IMR-90 (cell line): ENCODE data around the gene FAM90A1. TPM values are rescaled to one million over a fixed set of nuclear protein-coding genes. Genes with fewer than 3 reads are reported as not detected.
A peak's percentile ranks its signal among the peaks of the same experiment; 100 is the strongest.
"Not testable (repeated sequence)": the region's sequence is repeated elsewhere in the genome, so short reads cannot be mapped to it uniquely, and the experiment has no call there.

Experiments used
- ATAC-seq: fragments of 200-7000 bp; cut with Tn5 transposase; 2 replicates; pipeline ENCODE4 v1.9.1; 2020; ENCODE audit warnings: low read depth, mild to moderate bottlenecking, moderate library complexity
- BruUV-seq: library from RNA; stranded (reverse); fragments of 400-500 nt; replicated peaks from 2 replicates; lab custom pipeline; 2021; lab: Mats Ljungman, UMichigan
- CTCF ChIA-PET: fragments of 300-600 bp; formaldehyde crosslinking; extraction: SDS; loops from one replicate; lab custom pipeline; 2021; ENCODE audit warnings: antibody characterized with exemption; lab: Yijun Ruan, JAX
- POLR2A ChIA-PET: fragments of 300-600 bp; sonication (Branson Sonifier 250); formaldehyde crosslinking; loops from one replicate; lab custom pipeline; 2022; ENCODE audit warnings: antibody characterized with exemption; ENCODE audit not compliant: unreplicated experiment; lab: Charles Lee
- DNase-seq: peaks from one replicate; pipeline ENCODE4 v3.0.0; 2013
- H2AFZ ChIP-seq: replicated peaks from 2 replicates; pipeline ENCODE3; 2013; ENCODE audit warnings: low read length, mild to moderate bottlenecking; ENCODE audit not compliant: poor library complexity
- H2AK5ac ChIP-seq: 2 replicates; pipeline ENCODE4 v1.6.1; 2013; ENCODE audit warnings: low read depth, low read length, inconsistent platforms
- H2AK9ac ChIP-seq: replicated peaks from 2 replicates; pipeline ENCODE3; 2013; ENCODE audit warnings: mild to moderate bottlenecking, low read depth, low read length, moderate library complexity; ENCODE audit not compliant: poor library complexity
- H2BK120ac ChIP-seq: 2 replicates; pipeline ENCODE4 v1.6.1; 2013; ENCODE audit warnings: low read depth, low read length, inconsistent platforms
- H2BK15ac ChIP-seq: 3 replicates; pipeline ENCODE4 v1.6.1; 2013; ENCODE audit warnings: low read depth, low read length, inconsistent platforms
- H2BK20ac ChIP-seq: 2 replicates; pipeline ENCODE4 v1.6.1; 2013; ENCODE audit warnings: low read depth, mild to moderate bottlenecking, inconsistent platforms, low read length, moderate library complexity
- H2BK5ac ChIP-seq: 2 replicates; pipeline ENCODE4 v1.6.1; 2013; ENCODE audit warnings: mild to moderate bottlenecking, low read depth, low read length, inconsistent platforms; ENCODE audit not compliant: poor library complexity, severe bottlenecking
- H3K14ac ChIP-seq: replicated peaks from 2 replicates; pipeline ENCODE4 v1.6.1; 2013; ENCODE audit warnings: low read depth, low read length, inconsistent platforms
- H3K18ac ChIP-seq: 2 replicates; pipeline ENCODE4 v1.6.1; 2013; ENCODE audit warnings: low read depth, low read length, control low read depth
- H3K23ac ChIP-seq: 2 replicates; pipeline ENCODE4 v1.6.1; 2013; ENCODE audit warnings: low read depth, low read length, inconsistent platforms
- H3K27ac ChIP-seq: 2 replicates; pipeline ENCODE4 v1.5.1; 2013; ENCODE audit warnings: mild to moderate bottlenecking, control low read depth, low read length; ENCODE audit not compliant: insufficient read depth
- H3K27me3 ChIP-seq: 2 replicates; pipeline ENCODE4 v1.6.1; 2013; ENCODE audit warnings: low read length; ENCODE audit not compliant: control insufficient read depth, insufficient read depth
- H3K36me3 ChIP-seq: 2 replicates; pipeline ENCODE4 v1.6.1; 2013; ENCODE audit warnings: low read length, mixed read lengths; ENCODE audit not compliant: control insufficient read depth, insufficient read depth
- H3K4ac ChIP-seq: 2 replicates; pipeline ENCODE4 v1.6.1; 2013; ENCODE audit warnings: low read depth, low read length, inconsistent platforms
- H3K4me1 ChIP-seq: 2 replicates; pipeline ENCODE4 v1.6.1; 2013; ENCODE audit warnings: low read length, mixed read lengths; ENCODE audit not compliant: control insufficient read depth, insufficient read depth
- H3K4me2 ChIP-seq: 2 replicates; pipeline ENCODE4 v1.6.1; 2013; ENCODE audit warnings: low read depth, mild to moderate bottlenecking, control low read depth, low read length, moderate library complexity
- H3K4me3 ChIP-seq: 2 replicates; pipeline ENCODE4 v1.5.1; 2013; ENCODE audit warnings: low read depth, mild to moderate bottlenecking, control low read depth, low read length, moderate library complexity; ENCODE audit not compliant: insufficient read depth
- H3K56ac ChIP-seq: 2 replicates; pipeline ENCODE4 v1.6.1; 2013; ENCODE audit warnings: low read length, inconsistent platforms; ENCODE audit not compliant: insufficient read depth; ENCODE audit errors: extremely low read depth
- H3K79me1 ChIP-seq, 2 experiments: 2 replicates each; pipeline ENCODE4 v1.6.1; 2013; ENCODE audit warnings: low read length in 2 of 2, inconsistent platforms in 1 of 2, low read depth in 1 of 2
- H3K9ac ChIP-seq: 2 replicates; pipeline ENCODE4 v1.6.1; 2013; ENCODE audit warnings: low read depth, low read length, control low read depth
- H3K9me1 ChIP-seq: 2 replicates; pipeline ENCODE4 v1.6.1; 2013; ENCODE audit warnings: low read length, inconsistent platforms; ENCODE audit not compliant: insufficient read depth
- H3K9me3 ChIP-seq: 2 replicates; pipeline ENCODE4 v1.6.1; 2013; ENCODE audit warnings: low read length; ENCODE audit not compliant: control insufficient read depth, insufficient read depth
- H4K20me1 ChIP-seq: 2 replicates; pipeline ENCODE4 v1.6.1; 2013; ENCODE audit warnings: low read length, inconsistent platforms; ENCODE audit not compliant: insufficient read depth
- H4K5ac ChIP-seq: 2 replicates; pipeline ENCODE4 v1.6.1; 2013; ENCODE audit warnings: mild to moderate bottlenecking, low read depth, low read length, control low read depth
- H4K8ac ChIP-seq, 2 experiments: 2 replicates each; pipeline ENCODE4 v1.6.1; 2013; ENCODE audit warnings: low read depth in 2 of 2, low read length in 2 of 2, control low read depth in 1 of 2, inconsistent platforms in 1 of 2
- H4K91ac ChIP-seq: 2 replicates; pipeline ENCODE4 v1.6.1; 2013; ENCODE audit warnings: low read depth, low read length, inconsistent platforms; ENCODE audit not compliant: insufficient read depth
- CEBPB ChIP-seq: IDR thresholded peaks from 2 replicates; pipeline ENCODE4 v1.6.1; 2012; ENCODE audit warnings: low read depth, low read length, improper control_type of control experiment
- WGBS, 2 experiments: methylation state at CpG; one replicate each; pipeline versions ENCODE4 v1.1.5 to v1.1.7; 2013; ENCODE audit warnings: missing lambda C conversion rate in 2 of 2; ENCODE audit not compliant: insufficient read length in 1 of 2; ENCODE audit errors: extremely low coverage in 2 of 2; 5-methylcytosine and 5-hydroxymethylcytosine counted together
- dilution Hi-C: fragments of 300-500 bp; cut with HindIII; formaldehyde crosslinking; loops from one replicate; pipeline ENCODE4 v1.14.3; 2018; ENCODE audit warnings: low sequenced_read_pairs; ENCODE audit not compliant: unreplicated experiment
- in situ Hi-C: fragments of 300-500 bp; cut with MboI; formaldehyde crosslinking; loops from 3 replicates; pipeline ENCODE4 v1.14.3; 2019; ENCODE audit warnings: low sequenced_read_pairs, inconsistent platforms, mixed read lengths
- intact Hi-C: fragments of 100-400 bp; cut with micrococcal nuclease; formaldehyde crosslinking; loops from 2 replicates; pipeline ENCODE4 v1.10.0; 2022
- polyA plus RNA-seq, 3 experiments: library from polyadenylated mRNA; depleted of rRNA; stranded (reverse); fragments of >200 nt; gene quantifications; 2 replicates each; pipeline ENCODE4 v1.2.3, GENCODE V29; 2012; ENCODE audit warnings: low replicate concordance in 1 of 3
- total RNA-seq: library from RNA; depleted of rRNA; stranded (reverse); fragments of >200 nt; gene quantifications from 2 replicates; pipeline ENCODE4 v1.2.3, GENCODE V29; 2012

The FAM90A1 gene
- total and polyA plus RNA-seq, 2 of the 4 experiments (the other 2 are of a cell fraction), result 0.09 TPM; not detected in 1

DNA sequence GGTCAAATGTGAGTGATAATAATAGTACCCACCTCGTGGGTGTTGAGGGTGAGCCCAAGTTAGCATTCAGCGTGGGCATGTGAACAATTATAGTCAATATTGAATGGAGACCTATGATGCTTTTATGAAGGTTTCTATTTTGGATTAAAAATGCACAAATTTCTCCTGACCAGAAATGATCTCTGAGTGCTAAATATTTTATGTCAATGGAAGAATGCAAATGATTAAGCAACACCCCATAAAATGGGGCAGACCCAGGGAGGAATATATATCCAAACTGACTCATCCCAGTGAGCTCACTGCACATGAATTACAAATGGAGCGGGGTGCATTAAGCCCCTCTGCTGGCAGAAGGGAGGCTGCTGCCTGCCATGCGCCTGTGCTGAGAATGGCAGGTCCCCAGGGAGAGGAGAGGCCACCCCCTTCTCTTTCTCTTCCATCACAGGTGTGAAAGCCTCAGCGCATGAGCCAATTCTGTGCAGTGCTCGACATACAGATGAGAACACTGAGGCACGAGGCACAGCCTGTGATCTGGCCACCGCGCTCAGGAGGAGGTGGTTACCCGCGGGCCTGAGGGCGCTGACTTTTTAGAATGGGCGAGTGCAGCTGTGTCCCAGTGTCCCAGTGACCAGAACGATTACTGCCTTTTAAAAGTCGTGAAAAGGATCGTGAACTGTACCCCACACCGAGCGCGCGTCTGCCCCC lies 14.7 kb upstream of the FAM90A1 start:
- peak overlapping the region; percentile 76 for H3K56ac ChIP-seq
- peak overlapping the region; percentile 87 for H2AK9ac ChIP-seq
- BruUV-seq, H3K27me3 ChIP-seq, dilution Hi-C loops, H4K20me1 ChIP-seq, in situ Hi-C loops, H3K9me3 ChIP-seq, H3K36me3 ChIP-seq, H3K79me1 ChIP-seq, H3K4me1 ChIP-seq, intact Hi-C loops, POLR2A ChIA-PET, ATAC-seq, H3K9me1 ChIP-seq, CTCF ChIA-PET: not testable (repeated sequence)
- H2AK5ac ChIP-seq, result peak overlapping the region; percentile 78
- H3K14ac ChIP-seq, result peak overlapping the region; percentile 92
- WGBS, 2 experiments, result 0% methylated on average over 7 of the region's 20 CpGs; no CpG with 5 or more reads in 1 of the 2 experiments
- peak overlapping the region; percentile 87 to 92 for H4K8ac ChIP-seq
- peak overlapping the region; percentile 38 for H2BK20ac ChIP-seq
- H2BK120ac ChIP-seq, result peak overlapping the region; percentile 87
- peak overlapping the region; percentile 98 for H2BK5ac ChIP-seq
- H3K4me2 ChIP-seq, result peak overlapping the region; percentile 97
- peak overlapping the region; percentile 86 for H3K23ac ChIP-seq
- peak; percentile 58; the same call in 1 of the 2 replicates for TF ChIP-seq CEBPB
- peak overlapping the region; percentile 60 for H3K9ac ChIP-seq
- H3K18ac ChIP-seq, result peak overlapping the region; percentile 59
- H2BK15ac ChIP-seq, result peak overlapping the region; percentile 2; the same call in 1 of the 3 replicates
- peak overlapping the region; percentile 96 for H4K91ac ChIP-seq
- peak overlapping the region; percentile 50 for H3K4me3 ChIP-seq
- DNase-seq, result peak; percentile 35
- peak overlapping the region; percentile 81 for H2AFZ ChIP-seq
- peak overlapping the region; percentile 80 for H4K5ac ChIP-seq
- H3K27ac ChIP-seq, result peak overlapping the region; percentile 99
- H3K4ac ChIP-seq, result peak overlapping the region; percentile 90

DNA sequence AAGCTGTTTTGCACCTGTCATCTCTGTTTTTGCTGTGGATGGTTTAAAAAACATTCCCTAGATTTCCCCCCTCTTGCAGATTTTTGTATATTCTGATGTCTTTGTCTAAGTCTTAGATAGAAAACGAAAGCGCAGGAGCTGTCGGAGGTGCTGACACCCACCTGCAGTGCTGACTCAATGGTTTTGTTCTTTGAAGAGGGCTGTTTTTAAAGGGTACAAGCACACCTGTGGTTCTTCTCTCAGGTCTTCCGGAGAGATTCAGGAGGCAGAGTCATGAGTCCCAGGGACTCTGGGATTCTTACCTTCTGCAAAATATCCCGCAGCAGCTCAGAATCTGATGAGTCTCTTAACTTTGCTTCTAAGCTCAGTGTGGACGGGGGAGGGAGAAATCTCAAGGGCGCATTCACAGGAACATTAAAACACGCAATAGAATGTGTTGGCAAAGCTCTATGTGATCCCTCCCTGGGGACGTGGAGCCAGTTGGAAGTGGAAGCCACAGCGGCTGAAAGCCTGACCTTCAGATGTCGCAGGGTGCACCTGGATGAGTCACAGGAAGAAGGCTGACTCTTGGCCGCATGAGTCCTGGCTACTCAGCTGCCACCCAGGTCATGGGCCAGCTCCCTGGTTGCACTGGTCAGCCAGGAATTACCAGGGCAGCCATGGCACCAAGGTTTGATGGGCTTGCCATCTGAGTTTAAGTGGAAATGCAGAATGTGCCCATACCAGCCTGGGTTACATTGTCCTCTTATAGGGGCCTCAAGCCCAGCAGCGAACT lies 13.1 kb upstream of the FAM90A1 start:
- H4K8ac ChIP-seq, result peak overlapping the region in 1 of 2 experiments; percentile 53; a peak in 1 of 4 replicates
- H3K79me1 ChIP-seq, H3K4me3 ChIP-seq, H3K36me3 ChIP-seq, H3K4me1 ChIP-seq, H3K14ac ChIP-seq, BruUV-seq, in situ Hi-C loops, H4K91ac ChIP-seq, H3K9me3 ChIP-seq, H3K56ac ChIP-seq, DNase-seq, H2BK5ac ChIP-seq, H2AFZ ChIP-seq, H2BK15ac ChIP-seq, H4K20me1 ChIP-seq, H2BK20ac ChIP-seq, CTCF ChIA-PET, H3K27me3 ChIP-seq, intact Hi-C loops, H4K5ac ChIP-seq, H3K9ac ChIP-seq, H3K9me1 ChIP-seq, H2AK9ac ChIP-seq, H3K18ac ChIP-seq, H3K4me2 ChIP-seq, ATAC-seq, dilution Hi-C loops, POLR2A ChIA-PET: not testable (repeated sequence)
- peak overlapping the region; percentile 33; the same call in 1 of the 2 replicates for H3K23ac ChIP-seq
- H2AK5ac ChIP-seq, result peak overlapping the region; percentile 39; the same call in 1 of the 2 replicates
- H2BK120ac ChIP-seq, result peak overlapping the region; percentile 74
- H3K4ac ChIP-seq, result peak overlapping the region; percentile 65; the same call in 1 of the 2 replicates
- 89% methylated on average over 3 of the region's 13 CpGs; no CpG with 5 or more reads in 1 of the 2 experiments for WGBS, 2 experiments
- H3K27ac ChIP-seq, result peak overlapping the region; percentile 23; the same call in 1 of the 2 replicates
